Activated effector memory CD4-positive, alpha-beta T cell treated with Interleukin-2 at 50 U/mL for 16 hours (primary cell): ENCODE data around the gene NCAM1.

Source experiments
- DNase-seq: peaks from one replicate; pipeline ENCODE4 v3.0.0-alpha.2; 2020

Gene NCAM1

GRCh38 chr11:112971195-112971594 lies 10.0 kb downstream of the NCAM1 start:
- no peak for DNase-seq

GRCh38 chr11:112971827-112972226 lies 10.6 kb downstream of the NCAM1 start:
- no peak for DNase-seq

- DNase-seq: no peak
Measured at GRCh38 chr11:112972399-112973145, 11.4 kb downstream of the NCAM1 start.

GRCh38 chr11:112975051-112975450 lies 13.8 kb downstream of the NCAM1 start:
- DNase-seq: no peak

GRCh38 chr11:112975493-112975892 lies 14.3 kb downstream of the NCAM1 start:
- no peak for DNase-seq

GRCh38 chr11:112977755-112978154 lies 16.5 kb downstream of the NCAM1 start:
- no peak for DNase-seq

- DNase-seq: no peak
Measured at GRCh38 chr11:112983887-112984286, 22.7 kb downstream of the NCAM1 start.

GRCh38 chr11:112989198-112989597 lies 28.0 kb downstream of the NCAM1 start:
- no peak for DNase-seq

- DNase-seq: no peak
Measured at GRCh38 chr11:112993808-112994207, 32.6 kb downstream of the NCAM1 start.

- DNase-seq: no peak
Measured at GRCh38 chr11:112995423-112996090, 34.3 kb downstream of the NCAM1 start.

GRCh38 chr11:112996994-112997393 lies 35.8 kb downstream of the NCAM1 start:
- no peak for DNase-seq

GRCh38 chr11:112997857-112998466 lies 36.7 kb downstream of the NCAM1 start:
- no peak for DNase-seq

GRCh38 chr11:112999520-112999919 lies 38.3 kb downstream of the NCAM1 start:
- DNase-seq: no peak

GRCh38 chr11:113001709-113002108 lies 40.5 kb downstream of the NCAM1 start:
- DNase-seq: no peak

GRCh38 chr11:113006896-113007445 lies 45.8 kb downstream of the NCAM1 start:
- DNase-seq: no peak

- no peak for DNase-seq
Measured at GRCh38 chr11:113014262-113015097, 53.3 kb downstream of the NCAM1 start.

GRCh38 chr11:113015098-113015455 lies 53.9 kb downstream of the NCAM1 start:
- no peak for DNase-seq

- no peak for DNase-seq
Measured at GRCh38 chr11:113016905-113017304, 55.7 kb downstream of the NCAM1 start.

GRCh38 chr11:113018913-113019312 lies 57.7 kb downstream of the NCAM1 start:
- no peak for DNase-seq

GRCh38 chr11:113019711-113020110 lies 58.5 kb downstream of the NCAM1 start:
- DNase-seq: no peak

GRCh38 chr11:113021111-113021510 lies 59.9 kb downstream of the NCAM1 start:
- DNase-seq: no peak

GRCh38 chr11:113022262-113022661 lies 61.0 kb downstream of the NCAM1 start:
- no peak for DNase-seq

- DNase-seq: no peak
Measured at GRCh38 chr11:113023228-113023627, 62.0 kb downstream of the NCAM1 start.
